ENCODE measurements around the gene USF3. TPM values are rescaled to one million over a fixed set of nuclear protein-coding genes. Genes with fewer than 3 reads are reported as not detected.

The USF3 gene
- polyA plus RNA-seq, 1 experiment: 5.7 TPM

GRCh38 chr3:113634782-113635474 lies 61.5 kb downstream of the USF3 start:
- Histone ChIP-seq H3K27me3 (ENCODE audit: control insufficient read depth, insufficient read depth, low read length) (peaks cover 2% of the 10 kb centered on the region; the same call in 1 of the 2 replicates), H3K4me3 (ENCODE audit: low read depth, low read length) (no peak overlapping the region), H3K36me3 (ENCODE audit: control insufficient read depth, insufficient read depth, low read length) (no peaks in the 10 kb centered on the region)
- TF ChIP-seq, protein P1, sequence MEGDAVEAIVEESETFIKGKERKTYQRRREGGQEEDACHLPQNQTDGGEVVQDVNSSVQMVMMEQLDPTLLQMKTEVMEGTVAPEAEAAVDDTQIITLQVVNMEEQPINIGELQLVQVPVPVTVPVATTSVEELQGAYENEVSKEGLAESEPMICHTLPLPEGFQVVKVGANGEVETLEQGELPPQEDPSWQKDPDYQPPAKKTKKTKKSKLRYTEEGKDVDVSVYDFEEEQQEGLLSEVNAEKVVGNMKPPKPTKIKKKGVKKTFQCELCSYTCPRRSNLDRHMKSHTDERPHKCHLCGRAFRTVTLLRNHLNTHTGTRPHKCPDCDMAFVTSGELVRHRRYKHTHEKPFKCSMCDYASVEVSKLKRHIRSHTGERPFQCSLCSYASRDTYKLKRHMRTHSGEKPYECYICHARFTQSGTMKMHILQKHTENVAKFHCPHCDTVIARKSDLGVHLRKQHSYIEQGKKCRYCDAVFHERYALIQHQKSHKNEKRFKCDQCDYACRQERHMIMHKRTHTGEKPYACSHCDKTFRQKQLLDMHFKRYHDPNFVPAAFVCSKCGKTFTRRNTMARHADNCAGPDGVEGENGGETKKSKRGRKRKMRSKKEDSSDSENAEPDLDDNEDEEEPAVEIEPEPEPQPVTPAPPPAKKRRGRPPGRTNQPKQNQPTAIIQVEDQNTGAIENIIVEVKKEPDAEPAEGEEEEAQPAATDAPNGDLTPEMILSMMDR (IDR thresholded peaks at IDR 0.05; ENCODE audit: insufficient read depth, low read depth, low read length): no peak
- ChIA-PET POLR2A (no interaction called here), CTCF (interaction anchor here (1.3 kb wide), 1 partner anchor 10 kb away, joined by 4 read pairs; no protein-coding TSS in a partner anchor)
- no peak for DNase-seq (ENCODE audit: low read depth)

- DNase-seq (ENCODE audit: low read depth): no peak
- TF ChIP-seq, protein P1 (IDR thresholded peaks at IDR 0.05; ENCODE audit: insufficient read depth, low read depth, low read length): no peak
- Histone ChIP-seq H3K27me3 (ENCODE audit: control insufficient read depth, insufficient read depth, low read length) (peaks cover 8% of the 10 kb centered on the region), H3K36me3 (ENCODE audit: control insufficient read depth, insufficient read depth, low read length) (no peaks in the 10 kb centered on the region), H3K4me3 (ENCODE audit: low read depth, low read length) (no peak overlapping the region)
- CTCF ChIA-PET: interaction anchor here (0.6 kb wide), 1 partner anchor 54 kb away, joined by 3 read pairs; no protein-coding TSS in a partner anchor
- POLR2A ChIA-PET: no interaction called here
Measured at GRCh38 chr3:113631573-113631972, 64.9 kb downstream of the USF3 start.

DNA sequence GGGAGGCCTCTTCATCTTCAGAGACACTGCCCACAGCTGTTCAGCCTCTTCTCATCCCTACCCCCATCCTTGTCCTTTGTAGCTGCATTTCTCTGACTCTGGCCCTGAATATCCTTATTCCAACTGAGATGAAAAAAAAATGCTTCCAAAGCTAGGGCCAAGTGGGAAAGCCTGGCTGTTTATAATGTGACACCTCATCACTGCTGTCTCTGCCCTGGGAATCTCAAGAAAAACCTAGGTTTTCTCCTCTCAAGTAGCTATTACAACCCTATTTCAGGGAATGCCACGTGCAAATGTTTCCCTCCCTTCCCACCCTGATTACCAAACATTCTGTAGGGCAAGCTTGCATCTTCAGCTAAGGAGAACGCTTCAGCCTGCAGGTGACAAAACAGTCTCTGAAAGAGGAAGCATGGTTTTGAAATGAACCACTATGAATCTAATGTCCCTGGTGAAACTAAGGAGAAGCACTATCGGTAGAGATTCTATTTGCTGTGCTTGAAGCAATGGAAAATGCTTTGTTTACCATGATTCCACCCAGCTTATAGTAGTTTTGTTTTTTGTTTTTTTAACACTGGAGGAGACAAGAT lies 65.4 kb downstream of the USF3 start:
- POLR2A ChIA-PET: no interaction called here
- Histone ChIP-seq H3K36me3 (ENCODE audit: control insufficient read depth, insufficient read depth, low read length) (no peaks in the 10 kb centered on the region), H3K4me3 (ENCODE audit: low read depth, low read length) (no peak overlapping the region), H3K27me3 (ENCODE audit: control insufficient read depth, insufficient read depth, low read length) (peaks cover 8% of the 10 kb centered on the region)
- TF ChIP-seq, protein P1 (IDR thresholded peaks at IDR 0.05; ENCODE audit: insufficient read depth, low read depth, low read length): no peak
- DNase-seq (ENCODE audit: low read depth): no peak
- CTCF ChIA-PET: interaction anchor here (0.6 to 1.2 kb wide), 3 partner anchors 11 to 53 kb away, joined by 3 to 6 read pairs (median 4); no protein-coding TSS in a partner anchor

GRCh38 chr3:113629584-113630421 lies 66.6 kb downstream of the USF3 start:
- TF ChIP-seq, protein P1 (IDR thresholded peaks at IDR 0.05; ENCODE audit: insufficient read depth, low read depth, low read length): no peak
- no peak for DNase-seq (ENCODE audit: low read depth)
- no peaks in the 10 kb centered on the region for H3K36me3 ChIP-seq (ENCODE audit: control insufficient read depth, insufficient read depth, low read length)
- peaks cover 8% of the 10 kb centered on the region for H3K27me3 ChIP-seq (ENCODE audit: control insufficient read depth, insufficient read depth, low read length)
- H3K4me3 ChIP-seq (ENCODE audit: low read depth, low read length): no peak overlapping the region
- POLR2A ChIA-PET: no interaction called here
- CTCF ChIA-PET: interaction anchor here (0.6 to 1.2 kb wide), 4 partner anchors 10 to 897 kb away, joined by 3 to 6 read pairs (median 4); no protein-coding TSS in a partner anchor

DNA sequence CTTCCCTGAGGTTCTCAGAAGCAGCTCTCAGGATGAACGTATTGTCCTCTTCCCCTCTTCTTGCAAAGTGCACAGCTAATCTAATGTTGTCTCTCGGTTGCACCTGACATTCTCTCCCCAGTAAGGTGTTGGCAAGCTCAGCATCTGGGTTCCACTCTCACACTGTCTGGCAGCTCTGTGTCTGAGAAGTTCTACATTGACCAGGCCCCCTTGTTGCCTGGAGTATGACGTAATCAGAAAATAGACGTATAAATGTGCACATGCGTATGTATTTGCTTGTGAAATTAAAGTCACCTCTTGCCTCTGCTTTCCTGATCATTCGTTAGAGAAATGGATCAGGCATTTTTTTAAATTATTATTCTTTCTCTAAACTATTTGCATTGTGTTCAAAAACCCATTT lies 67.7 kb downstream of the USF3 start:
- Histone ChIP-seq H3K27me3 (ENCODE audit: control insufficient read depth, insufficient read depth, low read length) (peaks cover 11% of the 10 kb centered on the region), H3K4me3 (ENCODE audit: low read depth, low read length) (no peak overlapping the region), H3K36me3 (ENCODE audit: control insufficient read depth, insufficient read depth, low read length) (no peaks in the 10 kb centered on the region)
- DNase-seq (ENCODE audit: low read depth): no peak
- TF ChIP-seq, protein P1 (IDR thresholded peaks at IDR 0.05; ENCODE audit: insufficient read depth, low read depth, low read length): no peak
- ChIA-PET POLR2A (no interaction called here), CTCF (interaction anchor here (1.0 to 1.3 kb wide), 2 partner anchors 39 to 135 kb away, joined by 3 read pairs; no protein-coding TSS in a partner anchor)

Data from BJ (cell line).